MCF 10A (cell line): ENCODE measurements around the gene PLXNA3. TPM values are rescaled to one million over a fixed set of nuclear protein-coding genes. Genes with fewer than 3 reads are reported as not detected.
A peak's percentile ranks its signal among the peaks of the same experiment; 100 is the strongest.

Experiments
- BruUV-seq: library from RNA; stranded (reverse); fragments of 400-500 nt; replicated peaks from 2 replicates; lab custom pipeline; 2021; lab: Mats Ljungman, UMichigan
- CTCF ChIA-PET: fragments of 300-600 bp; sonication (Branson Sonifier 250); formaldehyde crosslinking; extraction: SDS; loops from one replicate; lab custom pipeline; 2021; ENCODE audit warnings: antibody characterized with exemption, inconsistent platforms; lab: Yijun Ruan, JAX
- POLR2A ChIA-PET: fragments of 300-600, 350-650 bp; sonication (Branson Sonifier 250); formaldehyde crosslinking; extraction: SDS; loops from one replicate; lab custom pipeline; 2020; ENCODE audit warnings: antibody characterized with exemption, inconsistent platforms; lab: Yijun Ruan, JAX
- DNase-seq: peaks from one replicate; pipeline ENCODE4 v3.0.0-alpha.2; 2018; ENCODE audit not compliant: unreplicated experiment
- H3K27ac Mint-ChIP-seq: one replicate; pipeline ENCODE4 v1.8.0; 2022; ENCODE audit warnings: mild to moderate bottlenecking, low read depth, mixed read lengths; ENCODE audit not compliant: unreplicated experiment
- H3K27me3 Mint-ChIP-seq: one replicate; pipeline ENCODE4 v1.8.0; 2022; ENCODE audit warnings: mixed read lengths; ENCODE audit not compliant: insufficient read depth, unreplicated experiment
- H3K36me3 Mint-ChIP-seq: one replicate; pipeline ENCODE4 v1.8.0; 2022; ENCODE audit warnings: mild to moderate bottlenecking, moderate library complexity, mixed read lengths; ENCODE audit not compliant: insufficient read depth, unreplicated experiment
- H3K4me1 Mint-ChIP-seq: one replicate; pipeline ENCODE4 v1.8.0; 2022; ENCODE audit warnings: mixed read lengths; ENCODE audit not compliant: insufficient read depth, unreplicated experiment
- H3K4me3 Mint-ChIP-seq: one replicate; pipeline ENCODE4 v1.8.0; 2022; ENCODE audit warnings: mild to moderate bottlenecking, moderate library complexity, mixed read lengths; ENCODE audit not compliant: unreplicated experiment
- H3K9me3 Mint-ChIP-seq: one replicate; pipeline ENCODE4 v1.8.0; 2022; ENCODE audit warnings: mixed read lengths; ENCODE audit not compliant: unreplicated experiment
- intact Hi-C: fragments of 100-400 bp; cut with micrococcal nuclease; formaldehyde crosslinking; loops from 2 replicates; pipeline ENCODE4 v1.14.1; 2022
- total RNA-seq: library from RNA; stranded (reverse); gene quantifications from 2 replicates; pipeline ENCODE4 v1.2.3, GENCODE V29; 2022
- TF ChIP-seq, protein P1 (sequence below): fragments of 200-600 bp; IDR thresholded peaks from one replicate; pipeline ENCODE4 v1.8.0; 2022; ENCODE audit warnings: antibody characterized with exemption, mild to moderate bottlenecking; ENCODE audit not compliant: unreplicated experiment

Gene PLXNA3
- total RNA-seq, 1 experiment from 2014 or later = 48.0 TPM

DNA sequence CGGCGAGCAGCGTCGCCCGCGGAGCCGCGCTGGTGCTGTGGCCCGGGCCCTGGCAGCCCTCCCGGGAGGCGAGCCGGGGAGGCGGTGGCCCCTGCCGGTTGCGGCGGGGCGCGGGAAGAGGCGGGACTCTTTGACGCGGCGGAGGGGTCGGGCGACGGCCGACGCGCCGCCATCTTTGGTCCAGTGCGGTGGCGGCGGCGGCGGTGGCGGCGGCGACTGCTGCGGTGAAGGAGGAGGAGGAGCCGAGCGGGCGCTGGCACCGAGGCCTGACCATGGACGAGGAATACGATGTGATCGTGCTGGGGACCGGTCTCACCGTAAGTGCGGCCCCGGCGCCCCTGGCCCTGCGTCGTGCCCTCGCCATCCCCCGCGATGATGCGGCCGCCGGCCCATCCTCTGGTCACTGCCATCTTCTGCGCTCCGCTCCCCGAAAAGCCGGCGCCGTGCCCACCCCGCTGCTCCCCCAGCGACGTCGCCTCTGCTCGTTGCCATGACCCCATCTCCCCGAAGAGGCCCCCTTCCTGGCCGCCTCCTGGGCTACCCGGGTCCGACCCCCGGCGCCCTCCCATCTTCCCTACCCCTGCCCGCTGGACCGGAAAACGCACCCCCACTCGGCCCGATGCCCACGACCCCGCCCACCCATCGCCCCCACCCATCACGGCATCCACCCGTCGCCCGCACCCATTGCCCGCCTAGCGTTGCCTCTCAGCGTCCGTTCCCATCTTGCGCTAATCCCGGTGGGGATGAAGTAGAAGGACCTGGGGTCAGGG, 20.9 kb upstream of the PLXNA3 start, which contains the start of gene GDI1:
GDI1 (plus strand) TSS at position 172 of the 770 bp plus-strand sequence; CDS start at position 273, 101 bp downstream.
- Mint-ChIP-seq H3K27me3 (peaks cover 11% of the 10 kb centered on the region), H3K9me3 (no peaks in the 10 kb centered on the region), H3K4me3 (peak within 1 kb of the TSS; percentile 76), H3K36me3 (peaks cover 32% of the 10 kb centered on the region), H3K4me1 (no peaks in the 10 kb centered on the region), H3K27ac (no peak within 1 kb of the TSS)
- ChIA-PET POLR2A (interaction anchor here (0.7 kb wide), 1 partner anchor 166 kb away, joined by 5 read pairs; no protein-coding TSS in a partner anchor), CTCF (no interaction called here)
- BruUV-seq = no TSS peak
- TF ChIP-seq, protein P1, sequence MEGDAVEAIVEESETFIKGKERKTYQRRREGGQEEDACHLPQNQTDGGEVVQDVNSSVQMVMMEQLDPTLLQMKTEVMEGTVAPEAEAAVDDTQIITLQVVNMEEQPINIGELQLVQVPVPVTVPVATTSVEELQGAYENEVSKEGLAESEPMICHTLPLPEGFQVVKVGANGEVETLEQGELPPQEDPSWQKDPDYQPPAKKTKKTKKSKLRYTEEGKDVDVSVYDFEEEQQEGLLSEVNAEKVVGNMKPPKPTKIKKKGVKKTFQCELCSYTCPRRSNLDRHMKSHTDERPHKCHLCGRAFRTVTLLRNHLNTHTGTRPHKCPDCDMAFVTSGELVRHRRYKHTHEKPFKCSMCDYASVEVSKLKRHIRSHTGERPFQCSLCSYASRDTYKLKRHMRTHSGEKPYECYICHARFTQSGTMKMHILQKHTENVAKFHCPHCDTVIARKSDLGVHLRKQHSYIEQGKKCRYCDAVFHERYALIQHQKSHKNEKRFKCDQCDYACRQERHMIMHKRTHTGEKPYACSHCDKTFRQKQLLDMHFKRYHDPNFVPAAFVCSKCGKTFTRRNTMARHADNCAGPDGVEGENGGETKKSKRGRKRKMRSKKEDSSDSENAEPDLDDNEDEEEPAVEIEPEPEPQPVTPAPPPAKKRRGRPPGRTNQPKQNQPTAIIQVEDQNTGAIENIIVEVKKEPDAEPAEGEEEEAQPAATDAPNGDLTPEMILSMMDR = no peak
- DNase-seq = peak; percentile 27
- intact Hi-C loops = no loop called here

GRCh38 chrX:154437971-154438893, 19.8 kb upstream of the PLXNA3 start:
- Mint-ChIP-seq H3K27me3 (peaks cover 11% of the 10 kb centered on the region), H3K4me1 (no peaks in the 10 kb centered on the region), H3K36me3 (peaks cover 34% of the 10 kb centered on the region), H3K9me3 (no peaks in the 10 kb centered on the region), H3K4me3 (peak overlapping the region; percentile 76), H3K27ac (no peak overlapping the region)
- BruUV-seq = TSS peak; percentile 8
- CTCF ChIA-PET = interaction anchor here (0.7 kb wide), 1 partner anchor 9 kb away, joined by 3 read pairs; no protein-coding TSS in a partner anchor
- TF ChIP-seq, protein P1 = no peak
- POLR2A ChIA-PET = interaction anchor here (0.9 to 1.1 kb wide), 3 partner anchors 40 to 109 kb away, joined by 3 to 4 read pairs (median 4); partner anchors contain the start of genes G6PD, IKBKG and RPL10
- intact Hi-C loops = no loop called here
- no peak for DNase-seq

- H3K9me3 Mint-ChIP-seq = no peaks in the 10 kb centered on the region
- no peak overlapping the region for H3K27ac Mint-ChIP-seq
- DNase-seq = no peak
- ChIA-PET CTCF (interaction anchor here (0.6 kb wide), 1 partner anchor 1807 kb away, joined by 4 read pairs; no protein-coding TSS in a partner anchor), POLR2A (no interaction called here)
- H3K4me1 Mint-ChIP-seq = no peaks in the 10 kb centered on the region
- TF ChIP-seq, protein P1 = no peak
- no peak overlapping the region for H3K4me3 Mint-ChIP-seq
- H3K27me3 Mint-ChIP-seq = no peaks in the 10 kb centered on the region
- no TSS peak for BruUV-seq
- peaks cover 40% of the 10 kb centered on the region for H3K36me3 Mint-ChIP-seq
- intact Hi-C loops = loop anchor here (5.0 kb wide), 1 partner anchor 33 kb away; the partner anchor contains the start of gene DNASE1L1
These were observed 18.2 kb upstream of the PLXNA3 start for GRCh38 chrX:154439841-154440240.
